IMR-90 (cell line): ENCODE data around the gene KCNQ5. TPM values are rescaled to one million over a fixed set of nuclear protein-coding genes. Genes with fewer than 3 reads are reported as not detected.
A peak's percentile ranks its signal among the peaks of the same experiment; 100 is the strongest.

ENCODE experiments used
- ATAC-seq: fragments of 200-7000 bp; cut with Tn5 transposase; 2 replicates; pipeline ENCODE4 v1.9.1; 2020; ENCODE audit warnings: low read depth, mild to moderate bottlenecking, moderate library complexity
- BruUV-seq: library from RNA; stranded (reverse); fragments of 400-500 nt; replicated peaks from 2 replicates; lab custom pipeline; 2021; lab: Mats Ljungman, UMichigan
- CTCF ChIA-PET: fragments of 300-600 bp; formaldehyde crosslinking; extraction: SDS; loops from one replicate; lab custom pipeline; 2021; ENCODE audit warnings: antibody characterized with exemption; lab: Yijun Ruan, JAX
- POLR2A ChIA-PET: fragments of 300-600 bp; sonication (Branson Sonifier 250); formaldehyde crosslinking; loops from one replicate; lab custom pipeline; 2022; ENCODE audit warnings: antibody characterized with exemption; ENCODE audit not compliant: unreplicated experiment; lab: Charles Lee
- DNase-seq: peaks from one replicate; pipeline ENCODE4 v3.0.0; 2013
- H2AFZ ChIP-seq: replicated peaks from 2 replicates; pipeline ENCODE3; 2013; ENCODE audit warnings: low read length, mild to moderate bottlenecking; ENCODE audit not compliant: poor library complexity
- H2AK5ac ChIP-seq: 2 replicates; pipeline ENCODE4 v1.6.1; 2013; ENCODE audit warnings: low read depth, low read length, inconsistent platforms
- H2AK9ac ChIP-seq: replicated peaks from 2 replicates; pipeline ENCODE3; 2013; ENCODE audit warnings: mild to moderate bottlenecking, low read depth, low read length, moderate library complexity; ENCODE audit not compliant: poor library complexity
- H2BK120ac ChIP-seq: 2 replicates; pipeline ENCODE4 v1.6.1; 2013; ENCODE audit warnings: low read depth, low read length, inconsistent platforms
- H2BK15ac ChIP-seq: 3 replicates; pipeline ENCODE4 v1.6.1; 2013; ENCODE audit warnings: low read depth, low read length, inconsistent platforms
- H2BK20ac ChIP-seq: 2 replicates; pipeline ENCODE4 v1.6.1; 2013; ENCODE audit warnings: low read depth, mild to moderate bottlenecking, inconsistent platforms, low read length, moderate library complexity
- H2BK5ac ChIP-seq: 2 replicates; pipeline ENCODE4 v1.6.1; 2013; ENCODE audit warnings: mild to moderate bottlenecking, low read depth, low read length, inconsistent platforms; ENCODE audit not compliant: poor library complexity, severe bottlenecking
- H3K14ac ChIP-seq: replicated peaks from 2 replicates; pipeline ENCODE4 v1.6.1; 2013; ENCODE audit warnings: low read depth, low read length, inconsistent platforms
- H3K18ac ChIP-seq: 2 replicates; pipeline ENCODE4 v1.6.1; 2013; ENCODE audit warnings: low read depth, low read length, control low read depth
- H3K23ac ChIP-seq: 2 replicates; pipeline ENCODE4 v1.6.1; 2013; ENCODE audit warnings: low read depth, low read length, inconsistent platforms
- H3K27ac ChIP-seq: 2 replicates; pipeline ENCODE4 v1.5.1; 2013; ENCODE audit warnings: mild to moderate bottlenecking, control low read depth, low read length; ENCODE audit not compliant: insufficient read depth
- H3K27me3 ChIP-seq: 2 replicates; pipeline ENCODE4 v1.6.1; 2013; ENCODE audit warnings: low read length; ENCODE audit not compliant: control insufficient read depth, insufficient read depth
- H3K36me3 ChIP-seq: 2 replicates; pipeline ENCODE4 v1.6.1; 2013; ENCODE audit warnings: low read length, mixed read lengths; ENCODE audit not compliant: control insufficient read depth, insufficient read depth
- H3K4ac ChIP-seq: 2 replicates; pipeline ENCODE4 v1.6.1; 2013; ENCODE audit warnings: low read depth, low read length, inconsistent platforms
- H3K4me1 ChIP-seq: 2 replicates; pipeline ENCODE4 v1.6.1; 2013; ENCODE audit warnings: low read length, mixed read lengths; ENCODE audit not compliant: control insufficient read depth, insufficient read depth
- H3K4me2 ChIP-seq: 2 replicates; pipeline ENCODE4 v1.6.1; 2013; ENCODE audit warnings: low read depth, mild to moderate bottlenecking, control low read depth, low read length, moderate library complexity
- H3K4me3 ChIP-seq: 2 replicates; pipeline ENCODE4 v1.5.1; 2013; ENCODE audit warnings: low read depth, mild to moderate bottlenecking, control low read depth, low read length, moderate library complexity; ENCODE audit not compliant: insufficient read depth
- H3K56ac ChIP-seq: 2 replicates; pipeline ENCODE4 v1.6.1; 2013; ENCODE audit warnings: low read length, inconsistent platforms; ENCODE audit not compliant: insufficient read depth; ENCODE audit errors: extremely low read depth
- H3K79me1 ChIP-seq, 2 experiments: 2 replicates each; pipeline ENCODE4 v1.6.1; 2013; ENCODE audit warnings: low read length in 2 of 2, inconsistent platforms in 1 of 2, low read depth in 1 of 2
- H3K9ac ChIP-seq: 2 replicates; pipeline ENCODE4 v1.6.1; 2013; ENCODE audit warnings: low read depth, low read length, control low read depth
- H3K9me1 ChIP-seq: 2 replicates; pipeline ENCODE4 v1.6.1; 2013; ENCODE audit warnings: low read length, inconsistent platforms; ENCODE audit not compliant: insufficient read depth
- H3K9me3 ChIP-seq: 2 replicates; pipeline ENCODE4 v1.6.1; 2013; ENCODE audit warnings: low read length; ENCODE audit not compliant: control insufficient read depth, insufficient read depth
- H4K20me1 ChIP-seq: 2 replicates; pipeline ENCODE4 v1.6.1; 2013; ENCODE audit warnings: low read length, inconsistent platforms; ENCODE audit not compliant: insufficient read depth
- H4K5ac ChIP-seq: 2 replicates; pipeline ENCODE4 v1.6.1; 2013; ENCODE audit warnings: mild to moderate bottlenecking, low read depth, low read length, control low read depth
- H4K8ac ChIP-seq, 2 experiments: 2 replicates each; pipeline ENCODE4 v1.6.1; 2013; ENCODE audit warnings: low read depth in 2 of 2, low read length in 2 of 2, control low read depth in 1 of 2, inconsistent platforms in 1 of 2
- H4K91ac ChIP-seq: 2 replicates; pipeline ENCODE4 v1.6.1; 2013; ENCODE audit warnings: low read depth, low read length, inconsistent platforms; ENCODE audit not compliant: insufficient read depth
- CEBPB ChIP-seq: IDR thresholded peaks from 2 replicates; pipeline ENCODE4 v1.6.1; 2012; ENCODE audit warnings: low read depth, low read length, improper control_type of control experiment
- FOS ChIP-seq: fragments of 150-350 bp; IDR thresholded peaks from 2 replicates; pipeline ENCODE4 v1.6.1; 2016; ENCODE audit warnings: low read depth, low read length
- MAZ ChIP-seq: IDR thresholded peaks from 2 replicates; pipeline ENCODE4 v1.6.1; 2012; ENCODE audit warnings: low read depth, mild to moderate bottlenecking, low read length, improper control_type of control experiment, moderate library complexity, borderline replicate concordance
- WGBS, 2 experiments: methylation state at CpG; one replicate each; pipeline versions ENCODE4 v1.1.5 to v1.1.7; 2013; ENCODE audit warnings: missing lambda C conversion rate in 2 of 2; ENCODE audit not compliant: insufficient read length in 1 of 2; ENCODE audit errors: extremely low coverage in 2 of 2; 5-methylcytosine and 5-hydroxymethylcytosine counted together
- dilution Hi-C: fragments of 300-500 bp; cut with HindIII; formaldehyde crosslinking; loops from one replicate; pipeline ENCODE4 v1.14.3; 2018; ENCODE audit warnings: low sequenced_read_pairs; ENCODE audit not compliant: unreplicated experiment
- in situ Hi-C: fragments of 300-500 bp; cut with MboI; formaldehyde crosslinking; loops from 3 replicates; pipeline ENCODE4 v1.14.3; 2019; ENCODE audit warnings: low sequenced_read_pairs, inconsistent platforms, mixed read lengths
- intact Hi-C: fragments of 100-400 bp; cut with micrococcal nuclease; formaldehyde crosslinking; loops from 2 replicates; pipeline ENCODE4 v1.10.0; 2022
- polyA plus RNA-seq, 3 experiments: library from polyadenylated mRNA; depleted of rRNA; stranded (reverse); fragments of >200 nt; gene quantifications; 2 replicates each; pipeline ENCODE4 v1.2.3, GENCODE V29; 2012; ENCODE audit warnings: low replicate concordance in 1 of 3
- total RNA-seq: library from RNA; depleted of rRNA; stranded (reverse); fragments of >200 nt; gene quantifications from 2 replicates; pipeline ENCODE4 v1.2.3, GENCODE V29; 2012

KCNQ5 gene
- total and polyA plus RNA-seq, 2 of the 4 experiments (the other 2 are of a cell fraction): 0.75 to 1.3 TPM

- no peak overlapping the region for H3K4me3 ChIP-seq
- in situ Hi-C loops: no loop called here
Observed at GRCh38 chr6:72623808-72624207, 1.9 kb downstream of the KCNQ5 start.

More at GRCh38 chr6:72623808-72624207, 1.9 kb downstream of the KCNQ5 start:
- Histone ChIP-seq H4K5ac (no peak overlapping the region), H2BK20ac (no peak overlapping the region), H3K14ac (no peak overlapping the region), H3K9ac (no peak overlapping the region), H3K56ac (no peak overlapping the region), H3K9me3 (no peaks in the 10 kb centered on the region), H2AFZ (no peak overlapping the region), H3K4me2 (no peak overlapping the region), H2BK15ac (no peak overlapping the region), H3K27ac (no peak overlapping the region), H3K79me1 (peaks cover 3 to 6% of the 10 kb centered on the region in 2 experiments; a peak in 2 of 4 replicates), H4K20me1 (no peaks in the 10 kb centered on the region), H3K4ac (no peak overlapping the region), H4K8ac (no peak overlapping the region), H2AK5ac (no peak overlapping the region), H2AK9ac (no peak overlapping the region), H3K23ac (no peak overlapping the region), H4K91ac (no peak overlapping the region), H2BK120ac (no peak overlapping the region), H3K36me3 (no peaks in the 10 kb centered on the region), H3K4me1 (0 out of 2 replicates have a peak, but pooled peaks cover 2% of the 10 kb centered on the region), H2BK5ac (no peak overlapping the region), H3K18ac (no peak overlapping the region), H3K27me3 (no peaks in the 10 kb centered on the region), H3K9me1 (no peaks in the 10 kb centered on the region)
- CTCF ChIA-PET: no interaction called here
- no TSS peak for BruUV-seq
- ATAC-seq (no peak), DNase-seq (no peak)
- POLR2A ChIA-PET: no interaction called here
- dilution Hi-C loops: no loop called here
- WGBS, 2 experiments: no CpG with 5 or more reads among the region's 5 CpGs
- TF ChIP-seq CEBPB (peak; percentile 71), MAZ (no peak), FOS (no peak)
- intact Hi-C loops: no loop called here
